Small intestine (tissue), 7 donors: ENCODE results near the gene CBX7. TPM values are rescaled to one million over a fixed set of nuclear protein-coding genes. Genes with fewer than 3 reads are reported as not detected.

ENCODE experiments used
- DNase-seq, 2 donors: peaks; one replicate each; pipeline versions ENCODE4 v3.0.0 to v3.0.0-alpha.2; 2013
- FAIRE-seq: peaks from 2 replicates; lab custom pipeline; 2012; peaks lifted over from hg19 to GRCh38; lab: Jason Lieb, UNC
- H3K27ac ChIP-seq, 3 donors: one replicate each; pipeline ENCODE4 v1.5.1; 2013; ENCODE audit warnings: low read length in 2 of 3, mild to moderate bottlenecking in 2 of 3, control low read depth in 1 of 3, inconsistent platforms in 1 of 3, low read depth in 1 of 3, moderate library complexity in 1 of 3
- H3K27me3 ChIP-seq, 3 donors: one replicate each; pipeline ENCODE4 v1.6.1; 2013; ENCODE audit warnings: low read length in 3 of 3, inconsistent platforms in 1 of 3; ENCODE audit not compliant: control insufficient read depth in 3 of 3, insufficient read depth in 3 of 3
- H3K36me3 ChIP-seq, 3 donors: one replicate each; pipeline ENCODE4 v1.6.1; 2013; ENCODE audit warnings: low read length in 3 of 3, inconsistent platforms in 1 of 3, low read depth in 1 of 3, mild to moderate bottlenecking in 1 of 3, moderate library complexity in 1 of 3; ENCODE audit not compliant: control insufficient read depth in 3 of 3, insufficient read depth in 2 of 3
- H3K4me1 ChIP-seq, 3 donors: one replicate each; pipeline ENCODE4 v1.6.1; 2013; ENCODE audit warnings: low read length in 2 of 3, inconsistent platforms in 1 of 3, low read depth in 1 of 3, mild to moderate bottlenecking in 1 of 3, moderate library complexity in 1 of 3; ENCODE audit not compliant: control insufficient read depth in 3 of 3, insufficient read depth in 2 of 3
- H3K4me3 ChIP-seq, 3 donors: one replicate each; pipeline ENCODE4 v1.5.1; 2013; ENCODE audit warnings: low read length in 3 of 3, control low read depth in 1 of 3, inconsistent platforms in 1 of 3, low read depth in 1 of 3, mild to moderate bottlenecking in 1 of 3, moderate library complexity in 1 of 3
- H3K9me3 ChIP-seq, 2 donors: one replicate each; pipeline ENCODE4 v1.6.1; 2013; ENCODE audit warnings: low read depth in 1 of 2, low read length in 1 of 2; ENCODE audit not compliant: control insufficient read depth in 2 of 2, insufficient read depth in 1 of 2
- WGBS, 3 donors: extraction: QIAGEN DNeasy Blood & Tissue Kit; methylation state at CpG; one replicate each; pipeline ENCODE4 v1.1.7; 2013; 5-methylcytosine and 5-hydroxymethylcytosine counted together
- polyA plus RNA-seq, 4 donors: library from polyadenylated mRNA; stranded (reverse) in 3 of 4; unstranded in 1 of 4; fragments of 200-250 nt in 3 of 4; fragments of 120-200 nt in 1 of 4; gene quantifications; one replicate each; pipeline versions ENCODE4 v1.2.1 to v1.2.3, GENCODE V29; 2013
- donor health status: healthy with polysubstance abuse.
- donor health status: control.
- donor health status: control.
- donor health status: Bipolar disorder and iron deficiency.
- donor health status: healthy.

Gene CBX7
- polyA plus RNA-seq, 4 donors: 9.8 to 29.8 (median 21.2) TPM

DNA sequence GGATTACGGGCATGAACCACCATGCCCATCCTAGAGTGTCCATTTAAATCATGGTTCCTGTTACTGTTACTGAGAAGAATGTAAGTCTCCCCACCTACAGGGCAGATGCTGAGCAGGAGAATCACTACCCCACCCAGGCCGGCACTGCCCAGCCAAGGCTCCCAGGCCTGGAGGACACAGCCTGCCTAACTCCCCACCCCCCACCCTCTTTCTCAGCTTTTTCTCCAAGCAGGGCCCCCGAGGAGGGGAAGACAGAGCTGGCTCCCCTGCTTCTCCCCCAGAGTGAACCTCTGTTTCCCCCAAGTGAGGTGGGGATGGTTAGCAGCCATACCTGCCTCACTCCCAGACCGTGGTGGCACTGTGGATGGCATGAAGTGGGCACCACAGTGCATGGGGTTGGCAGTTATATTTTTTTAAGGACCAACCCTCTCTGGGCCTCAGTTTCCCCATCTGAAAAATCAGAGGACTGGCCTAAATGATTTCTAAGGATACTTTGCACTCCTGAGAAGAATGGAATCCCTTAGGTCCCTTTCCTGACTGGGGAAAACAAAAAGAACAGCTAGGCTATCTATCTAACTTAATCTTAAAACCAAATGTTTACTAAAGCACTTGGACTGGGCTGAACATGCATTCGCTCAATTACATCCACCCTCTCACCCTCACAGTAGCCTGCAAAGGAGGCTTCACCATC, 5.0 kb downstream of the CBX7 start:
- Histone ChIP-seq H3K4me1 (peaks cover 0 to 13% (median 5%) of the 10 kb centered on the region in 3 donors), H3K27me3 (no peaks in the 10 kb centered on the region), H3K4me3 (no peak overlapping the region), H3K27ac (peak overlapping the region in 1 of 3 donors; percentile 76), H3K36me3 (peaks cover 0 to 21% (median 0%) of the 10 kb centered on the region in 3 donors), H3K9me3 (no peaks in the 10 kb centered on the region)
- FAIRE-seq: no peak
- DNase-seq: no peak
- WGBS, 3 donors: 75 to 85% (median 80%) methylated on average over 5 of the region's 5 CpGs

DNA sequence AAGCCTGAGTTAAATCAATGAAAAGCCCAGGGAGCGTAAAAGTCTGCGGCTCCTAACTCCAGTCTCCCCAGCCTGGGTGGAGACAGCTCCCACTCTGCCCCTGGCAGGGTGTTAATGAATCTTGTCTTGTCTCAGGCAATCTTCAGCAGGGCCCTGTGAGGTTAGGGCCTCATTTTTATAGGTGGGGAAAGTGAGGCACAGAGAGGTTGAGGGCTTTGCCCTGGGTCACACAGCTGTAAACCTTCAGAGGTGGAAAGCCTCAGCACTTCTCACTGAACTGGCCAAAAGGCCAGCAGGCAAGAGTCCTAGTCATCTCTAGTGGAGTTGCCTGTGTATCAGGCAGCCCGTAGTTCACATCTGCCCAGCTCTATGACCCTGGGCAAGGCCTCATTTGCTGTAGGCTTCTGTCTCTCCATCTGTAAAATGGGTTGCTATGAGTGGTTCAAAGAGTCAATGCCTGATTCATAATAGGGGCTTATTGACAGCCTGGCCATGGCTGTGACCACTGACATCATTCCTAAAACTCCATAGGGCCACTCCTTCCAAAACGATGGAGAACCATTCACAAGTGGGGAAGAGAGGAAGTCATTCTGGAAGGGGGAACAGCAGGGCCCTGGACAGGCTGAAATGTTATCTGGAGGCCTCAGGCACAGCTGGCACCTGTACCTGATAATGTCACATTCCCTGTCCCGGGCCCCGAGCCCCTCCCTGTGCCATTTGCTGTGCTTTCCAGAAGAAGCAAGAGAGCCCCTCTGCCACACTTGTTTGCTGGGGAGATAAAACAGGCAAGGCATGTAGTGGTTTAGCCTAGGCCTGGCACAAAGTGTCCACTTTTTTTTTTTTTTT, 6.0 kb downstream of the CBX7 start:
- H3K4me3 ChIP-seq: peak overlapping the region in 2 of 3 donors; percentile 48 to 72
- FAIRE-seq: no peak
- no peak for DNase-seq
- peaks cover 0 to 9% (median 5%) of the 10 kb centered on the region in 3 donors for H3K4me1 ChIP-seq
- no peaks in the 10 kb centered on the region for H3K27me3 ChIP-seq
- H3K27ac ChIP-seq: peak overlapping the region; percentile 80 to 94 (median 85)
- 50 to 63% (median 61%) methylated on average over 6 of the region's 6 CpGs for WGBS, 3 donors
- H3K9me3 ChIP-seq: no peaks in the 10 kb centered on the region
- H3K36me3 ChIP-seq: peaks cover 0 to 24% (median 0%) of the 10 kb centered on the region in 3 donors

DNA sequence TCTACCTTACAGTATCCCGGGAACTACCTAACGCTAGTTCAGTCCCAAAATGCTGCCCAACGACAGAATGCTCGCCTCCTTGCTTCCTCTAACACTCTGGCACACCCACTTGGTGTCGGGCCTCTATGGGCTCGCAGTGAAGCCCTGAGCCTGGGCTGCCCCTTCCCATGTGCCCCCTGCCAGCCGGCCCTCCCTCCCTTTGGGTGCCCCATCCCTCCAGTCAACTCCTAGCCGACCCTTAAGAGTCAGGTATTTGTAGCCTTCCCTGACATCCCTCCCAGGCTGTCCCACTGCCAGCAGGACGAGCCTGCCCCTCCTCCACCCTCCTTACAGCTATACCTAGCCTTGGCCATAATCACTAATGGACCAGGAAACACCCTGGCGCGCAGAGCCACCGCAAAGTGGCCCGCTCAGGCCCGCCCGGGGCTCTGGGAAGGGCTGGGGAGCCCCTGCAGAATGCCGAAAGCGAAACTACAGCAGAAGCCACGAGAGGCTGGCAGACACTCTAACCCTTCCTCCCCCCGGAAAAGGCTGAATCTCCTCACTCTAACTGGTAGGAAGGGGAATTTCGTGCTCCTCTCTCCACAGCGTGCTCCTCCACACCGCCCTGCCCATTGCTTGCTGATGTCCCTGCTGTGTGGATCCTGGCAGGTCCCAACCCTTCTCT, 8.2 kb downstream of the CBX7 start:
- 7 to 11% (median 10%) methylated on average over 22 of the region's 22 CpGs for WGBS, 3 donors
- Histone ChIP-seq H3K4me1 (peaks cover 0 to 9% (median 5%) of the 10 kb centered on the region in 3 donors), H3K9me3 (no peaks in the 10 kb centered on the region), H3K4me3 (peak overlapping the region; percentile 72 to 83 (median 75)), H3K36me3 (peaks cover 0 to 27% (median 0%) of the 10 kb centered on the region in 3 donors), H3K27ac (peak overlapping the region in 2 of 3 donors; percentile 70 to 76), H3K27me3 (no peaks in the 10 kb centered on the region)
- FAIRE-seq: no peak
- peak; percentile 65 to 66 for DNase-seq

DNA sequence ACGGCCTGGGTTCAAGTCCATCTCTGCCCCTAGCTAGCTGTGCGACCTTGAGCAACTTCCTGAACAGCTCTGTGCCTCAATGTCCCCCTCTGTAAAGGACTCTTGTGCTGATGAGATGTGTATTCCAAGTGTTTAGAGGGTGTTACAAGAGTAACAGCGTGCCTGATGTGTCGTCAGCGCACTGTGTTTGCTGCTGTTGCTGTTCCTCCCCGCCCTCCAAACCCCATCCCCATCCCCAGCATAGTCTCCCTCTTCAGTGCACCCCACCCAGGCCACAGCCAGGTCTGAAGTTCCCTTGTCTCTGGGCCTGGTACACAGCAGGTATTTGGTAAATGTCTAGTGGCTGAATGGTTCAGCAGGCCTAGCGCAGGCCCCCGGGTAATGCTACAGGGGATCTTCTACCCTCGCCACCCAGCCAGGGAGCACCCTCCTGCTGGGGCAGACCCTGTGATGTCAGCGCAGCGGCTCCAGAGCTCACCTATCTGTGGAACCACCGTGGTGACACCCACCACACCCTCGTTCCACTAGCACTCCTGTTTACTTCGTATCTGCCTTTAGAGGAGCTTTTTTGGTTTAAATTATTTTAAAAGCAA, 10.3 kb downstream of the CBX7 start:
- WGBS, 3 donors: 92 to 94% (median 94%) methylated on average over 13 to 14 of the region's 14 CpGs
- Histone ChIP-seq H3K4me3 (no peak overlapping the region), H3K9me3 (no peaks in the 10 kb centered on the region), H3K27me3 (no peaks in the 10 kb centered on the region), H3K27ac (no peak overlapping the region), H3K36me3 (peaks cover 0 to 22% (median 2%) of the 10 kb centered on the region in 3 donors), H3K4me1 (peaks cover 0 to 9% (median 0%) of the 10 kb centered on the region in 3 donors)
- DNase-seq (no peak), FAIRE-seq (no peak)

DNA sequence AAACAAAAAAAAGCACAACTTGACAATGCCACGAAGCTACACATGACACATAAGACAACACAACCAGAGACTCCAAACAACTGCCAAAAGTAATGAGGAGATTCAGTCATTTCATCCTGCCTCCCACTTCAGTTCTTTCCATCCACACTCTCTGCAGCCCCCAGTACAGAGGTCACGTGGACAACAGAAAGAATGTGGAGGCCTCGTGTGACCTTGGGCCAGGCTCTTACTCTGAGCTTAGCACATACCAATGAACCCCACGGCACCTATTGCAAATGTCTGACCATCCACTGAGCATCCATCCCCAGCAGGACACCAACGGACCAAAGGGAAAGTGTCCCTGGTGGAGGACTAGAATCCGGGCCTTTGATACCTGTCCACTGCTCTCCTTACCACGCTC, 12.5 kb downstream of the CBX7 start:
- FAIRE-seq (no peak), DNase-seq (no peak)
- H3K27ac ChIP-seq: no peak overlapping the region
- H3K36me3 ChIP-seq: peaks cover 0 to 22% (median 2%) of the 10 kb centered on the region in 3 donors
- H3K9me3 ChIP-seq: no peaks in the 10 kb centered on the region
- H3K4me3 ChIP-seq: no peak overlapping the region
- 77 to 89% (median 89%) methylated on average over 7 of the region's 7 CpGs for WGBS, 3 donors
- no peaks in the 10 kb centered on the region for H3K27me3 ChIP-seq
- H3K4me1 ChIP-seq: peaks cover 0 to 3% (median 0%) of the 10 kb centered on the region in 3 donors

DNA sequence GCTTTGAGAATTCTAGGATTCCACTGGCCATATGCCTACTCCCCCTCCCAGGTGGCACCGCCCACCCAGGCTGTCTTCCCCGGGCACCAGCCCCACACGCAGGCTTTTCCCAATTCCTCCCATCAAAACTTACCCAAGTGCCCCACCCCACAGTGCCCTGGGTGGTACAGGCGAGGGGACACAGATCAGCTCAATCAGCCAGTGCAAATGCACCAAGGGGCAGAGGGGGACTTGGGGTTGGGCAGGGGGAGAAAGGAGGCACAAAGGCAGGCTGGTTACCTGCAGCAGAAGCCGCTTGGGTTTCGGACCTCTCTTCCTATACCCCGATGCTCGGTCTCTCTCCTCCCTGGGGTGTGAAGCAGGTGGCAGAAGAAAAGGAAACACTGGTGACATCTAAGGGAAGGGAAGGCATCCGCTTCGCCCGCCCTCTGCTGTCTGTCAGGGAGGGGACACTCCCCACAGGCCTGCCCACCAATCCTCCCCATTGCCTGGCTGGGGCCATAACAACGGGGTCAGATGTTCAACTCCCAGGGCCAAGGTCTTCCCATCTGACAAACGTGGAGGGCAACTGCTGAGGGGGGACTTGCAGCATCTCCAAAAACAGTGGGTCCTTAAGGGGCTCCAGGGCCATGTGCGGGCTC, 14.0 kb downstream of the CBX7 start:
- H3K36me3 ChIP-seq: peaks cover 0 to 32% (median 2%) of the 10 kb centered on the region in 3 donors
- WGBS, 3 donors: 78 to 84% (median 83%) methylated on average over 14 of the region's 14 CpGs
- H3K9me3 ChIP-seq: no peaks in the 10 kb centered on the region
- H3K4me1 ChIP-seq: no peaks in the 10 kb centered on the region
- H3K27me3 ChIP-seq: no peaks in the 10 kb centered on the region
- FAIRE-seq (no peak), DNase-seq (no peak)
- H3K4me3 ChIP-seq: no peak overlapping the region
- no peak overlapping the region for H3K27ac ChIP-seq

DNA sequence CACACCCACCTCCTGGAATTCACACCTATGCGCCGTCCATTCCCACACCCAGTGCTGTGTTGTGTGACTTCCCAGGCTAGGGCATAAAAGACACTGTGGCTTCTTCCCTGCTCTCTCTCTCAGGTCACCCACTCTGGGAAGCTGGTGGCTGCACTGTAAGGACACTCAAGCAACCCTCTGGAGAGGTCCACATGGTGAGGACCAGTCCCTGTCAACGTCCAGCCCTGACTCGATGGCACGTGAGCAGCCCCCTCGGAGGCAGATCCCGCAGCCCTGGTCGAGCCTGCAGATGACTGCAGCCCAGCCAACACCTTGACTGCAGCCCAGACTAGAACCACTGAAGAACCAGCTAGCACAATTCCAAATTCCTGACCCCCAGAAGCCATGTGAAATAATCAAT, 16.2 kb downstream of the CBX7 start:
- WGBS, 3 donors: 89 to 93% (median 91%) methylated on average over 8 of the region's 8 CpGs
- FAIRE-seq: no peak
- no peak overlapping the region for H3K27ac ChIP-seq
- H3K4me3 ChIP-seq: no peak overlapping the region
- H3K4me1 ChIP-seq: peaks cover 0 to 1% (median 0%) of the 10 kb centered on the region in 3 donors
- peaks cover 0 to 46% (median 2%) of the 10 kb centered on the region in 3 donors for H3K36me3 ChIP-seq
- H3K27me3 ChIP-seq: no peaks in the 10 kb centered on the region
- no peak for DNase-seq
- no peaks in the 10 kb centered on the region for H3K9me3 ChIP-seq
